ENCODE measurements around the gene ESF1.

ESF1 gene

GRCh38 chr20:13783528-13783927 is 1.2 kb downstream of the ESF1 start:
- no peaks in the 10 kb centered on the region for H3K27me3 ChIP-seq (ENCODE audit: insufficient read depth, low read length)
- WGBS (ENCODE audit: extremely low coverage, insufficient coverage, insufficient read length), result no CpG with 5 or more reads among the region's 13 CpGs
- peaks cover 6% of the 10 kb centered on the region for H3K79me2 ChIP-seq (ENCODE audit: control insufficient read depth, insufficient read depth, low read length, poor library complexity)
- H3K9ac ChIP-seq (ENCODE audit: low read length), result no peak overlapping the region
- no peak overlapping the region for H3K23ac ChIP-seq (ENCODE audit: low read length)
- H4K91ac ChIP-seq (ENCODE audit: low read depth, low read length), result no peak overlapping the region
- no peak overlapping the region for H4K12ac ChIP-seq (ENCODE audit: low read depth, low read length)
- no peak overlapping the region for H2AK5ac ChIP-seq (ENCODE audit: low read length)
- no peak overlapping the region for H3K14ac ChIP-seq (ENCODE audit: low read length)
- H3K27ac ChIP-seq (ENCODE audit: low read depth, low read length), result no peak overlapping the region
- H2BK12ac ChIP-seq (ENCODE audit: low read length), result no peak overlapping the region
- H2AFZ ChIP-seq (ENCODE audit: insufficient read depth, low read length, poor library complexity), result no peak overlapping the region
- no peaks in the 10 kb centered on the region for H3K9me3 ChIP-seq (ENCODE audit: insufficient read depth, low read depth, low read length)
- no peak overlapping the region for H2BK5ac ChIP-seq (ENCODE audit: low read depth, low read length, poor library complexity)
- peak overlapping the region; percentile 11 for H3K4me2 ChIP-seq (ENCODE audit: low read length)
- H3K4ac ChIP-seq (ENCODE audit: low read depth, low read length), result peak overlapping the region; percentile 51
- peaks cover 4% of the 10 kb centered on the region for H3K79me1 ChIP-seq (ENCODE audit: low read length)
- no peak overlapping the region for H2BK120ac ChIP-seq (ENCODE audit: insufficient read depth, low read length, poor library complexity)
- H4K8ac ChIP-seq (ENCODE audit: low read depth, low read length), result no peak overlapping the region
- H3K4me1 ChIP-seq (ENCODE audit: control insufficient read depth in 1 of 2, insufficient read depth in 2 of 2, low read length in 2 of 2), result peaks cover 0 to 7% of the 10 kb centered on the region in 2 experiments
- peaks cover 8 to 14% of the 10 kb centered on the region in 2 experiments for H3K36me3 ChIP-seq (ENCODE audit: control insufficient read depth in 1 of 2, insufficient read depth in 2 of 2, low read length in 2 of 2)
- DNase-seq, result no peak
- H3K4me3 ChIP-seq (ENCODE audit: low read depth, low read length), result no peak overlapping the region
- H3K18ac ChIP-seq (ENCODE audit: low read length), result no peak overlapping the region

- Histone ChIP-seq H3K36me3 (ENCODE audit: control insufficient read depth in 1 of 2, insufficient read depth in 2 of 2, low read length in 2 of 2) (peaks cover 8 to 17% of the 10 kb centered on the region in 2 experiments), H3K23ac (ENCODE audit: low read length) (no peak overlapping the region), H3K9ac (ENCODE audit: low read length) (no peak overlapping the region), H3K27ac (ENCODE audit: low read depth, low read length) (no peak overlapping the region), H3K14ac (ENCODE audit: low read length) (no peak overlapping the region), H3K18ac (ENCODE audit: low read length) (no peak overlapping the region), H3K4ac (ENCODE audit: low read depth, low read length) (no peak overlapping the region), H3K4me1 (ENCODE audit: control insufficient read depth in 1 of 2, insufficient read depth in 2 of 2, low read length in 2 of 2) (peaks cover 0 to 3% of the 10 kb centered on the region in 2 experiments), H2BK120ac (ENCODE audit: insufficient read depth, low read length, poor library complexity) (no peak overlapping the region), H2AFZ (ENCODE audit: insufficient read depth, low read length, poor library complexity) (no peak overlapping the region), H3K79me1 (ENCODE audit: low read length) (no peaks in the 10 kb centered on the region), H4K12ac (ENCODE audit: low read depth, low read length) (peak overlapping the region; percentile 43), H3K4me2 (ENCODE audit: low read length) (no peak overlapping the region), H4K91ac (ENCODE audit: low read depth, low read length) (no peak overlapping the region), H2AK5ac (ENCODE audit: low read length) (no peak overlapping the region), H3K4me3 (ENCODE audit: low read depth, low read length) (no peak overlapping the region), H3K79me2 (ENCODE audit: control insufficient read depth, insufficient read depth, low read length, poor library complexity) (no peaks in the 10 kb centered on the region), H3K9me3 (ENCODE audit: insufficient read depth, low read depth, low read length) (no peaks in the 10 kb centered on the region), H2BK5ac (ENCODE audit: low read depth, low read length, poor library complexity) (no peak overlapping the region), H3K27me3 (ENCODE audit: insufficient read depth, low read length) (no peaks in the 10 kb centered on the region), H4K8ac (ENCODE audit: low read depth, low read length) (no peak overlapping the region), H2BK12ac (ENCODE audit: low read length) (no peak overlapping the region)
- no CpG with 5 or more reads among the region's 3 CpGs for WGBS (ENCODE audit: extremely low coverage, insufficient coverage, insufficient read length)
- no peak for DNase-seq
Observed at GRCh38 chr20:13778827-13779226, 5.9 kb downstream of the ESF1 start.

GRCh38 chr20:13777171-13777601 is 7.5 kb downstream of the ESF1 start:
- Histone ChIP-seq H3K9me3 (ENCODE audit: insufficient read depth, low read depth, low read length) (no peaks in the 10 kb centered on the region), H3K79me2 (ENCODE audit: control insufficient read depth, insufficient read depth, low read length, poor library complexity) (no peaks in the 10 kb centered on the region), H3K36me3 (ENCODE audit: control insufficient read depth in 1 of 2, insufficient read depth in 2 of 2, low read length in 2 of 2) (peaks cover 8 to 19% of the 10 kb centered on the region in 2 experiments), H2BK5ac (ENCODE audit: low read depth, low read length, poor library complexity) (no peak overlapping the region), H3K4ac (ENCODE audit: low read depth, low read length) (no peak overlapping the region), H3K9ac (ENCODE audit: low read length) (no peak overlapping the region), H2BK12ac (ENCODE audit: low read length) (no peak overlapping the region), H3K4me2 (ENCODE audit: low read length) (no peak overlapping the region), H4K8ac (ENCODE audit: low read depth, low read length) (no peak overlapping the region), H2AFZ (ENCODE audit: insufficient read depth, low read length, poor library complexity) (no peak overlapping the region), H3K4me1 (ENCODE audit: control insufficient read depth in 1 of 2, insufficient read depth in 2 of 2, low read length in 2 of 2) (no peaks in the 10 kb centered on the region), H3K79me1 (ENCODE audit: low read length) (no peaks in the 10 kb centered on the region), H3K18ac (ENCODE audit: low read length) (no peak overlapping the region), H4K91ac (ENCODE audit: low read depth, low read length) (no peak overlapping the region), H3K4me3 (ENCODE audit: low read depth, low read length) (no peak overlapping the region), H3K27ac (ENCODE audit: low read depth, low read length) (no peak overlapping the region), H2BK120ac (ENCODE audit: insufficient read depth, low read length, poor library complexity) (no peak overlapping the region), H3K27me3 (ENCODE audit: insufficient read depth, low read length) (no peaks in the 10 kb centered on the region), H3K14ac (ENCODE audit: low read length) (no peak overlapping the region), H3K23ac (ENCODE audit: low read length) (no peak overlapping the region), H4K12ac (ENCODE audit: low read depth, low read length) (no peak overlapping the region), H2AK5ac (ENCODE audit: low read length) (no peak overlapping the region)
- DNase-seq, result peak in 1 of 2 donors; percentile 44
- no CpG with 5 or more reads among the region's 4 CpGs for WGBS (ENCODE audit: extremely low coverage, insufficient coverage, insufficient read length)

- Histone ChIP-seq H3K27ac (ENCODE audit: low read depth, low read length) (no peak overlapping the region), H3K18ac (ENCODE audit: low read length) (no peak overlapping the region), H2AK5ac (ENCODE audit: low read length) (no peak overlapping the region), H4K91ac (ENCODE audit: low read depth, low read length) (no peak overlapping the region), H3K27me3 (ENCODE audit: insufficient read depth, low read length) (no peaks in the 10 kb centered on the region), H3K79me2 (ENCODE audit: control insufficient read depth, insufficient read depth, low read length, poor library complexity) (no peaks in the 10 kb centered on the region), H3K9ac (ENCODE audit: low read length) (no peak overlapping the region), H2AFZ (ENCODE audit: insufficient read depth, low read length, poor library complexity) (no peak overlapping the region), H3K4me3 (ENCODE audit: low read depth, low read length) (no peak overlapping the region), H2BK120ac (ENCODE audit: insufficient read depth, low read length, poor library complexity) (no peak overlapping the region), H3K79me1 (ENCODE audit: low read length) (no peaks in the 10 kb centered on the region), H3K36me3 (ENCODE audit: control insufficient read depth in 1 of 2, insufficient read depth in 2 of 2, low read length in 2 of 2) (peaks cover 3 to 12% of the 10 kb centered on the region in 2 experiments), H3K9me3 (ENCODE audit: insufficient read depth, low read depth, low read length) (no peaks in the 10 kb centered on the region), H3K14ac (ENCODE audit: low read length) (no peak overlapping the region), H2BK12ac (ENCODE audit: low read length) (no peak overlapping the region), H3K23ac (ENCODE audit: low read length) (no peak overlapping the region), H4K12ac (ENCODE audit: low read depth, low read length) (no peak overlapping the region), H2BK5ac (ENCODE audit: low read depth, low read length, poor library complexity) (no peak overlapping the region), H3K4me1 (ENCODE audit: control insufficient read depth in 1 of 2, insufficient read depth in 2 of 2, low read length in 2 of 2) (no peaks in the 10 kb centered on the region), H3K4me2 (ENCODE audit: low read length) (no peak overlapping the region), H4K8ac (ENCODE audit: low read depth, low read length) (no peak overlapping the region), H3K4ac (ENCODE audit: low read depth, low read length) (no peak overlapping the region)
- no peak for DNase-seq
- WGBS (ENCODE audit: extremely low coverage, insufficient coverage, insufficient read length), result 100% methylated on average over 2 of the region's 4 CpGs
Observed at GRCh38 chr20:13775867-13776266, 8.9 kb downstream of the ESF1 start.

Measured in trophoblast cell (in vitro differentiated cells and primary cell).